HCT116 (cell line): ENCODE results near the gene PLEKHG1. TPM values are rescaled to one million over a fixed set of nuclear protein-coding genes. Genes with fewer than 3 reads are reported as not detected.

ENCODE experiments used
- total RNA-seq: library from RNA; stranded (reverse); gene quantifications from one replicate; pipeline ENCODE4 v1.2.1, GENCODE V29; 2021; ENCODE audit not compliant: unreplicated experiment

Gene PLEKHG1
- total RNA-seq, 1 experiment from 2014 or later: 10.4 TPM

Other genes starting within 250 kb of the PLEKHG1 start
- not detected for gene IYD, start 230.9 kb upstream of the PLEKHG1 start, total RNA-seq